NCI-H524 (cell line): ENCODE measurements around the gene CEMIP.
A peak's percentile ranks its signal among the peaks of the same experiment; 100 is the strongest.

Source experiments
- DNase-seq, 2 experiments: peaks; one replicate each; lab custom pipeline; 2025; lab: John Stamatoyannopoulos, UW

The CEMIP gene

GRCh38 chr15:80822676-80823075 is 43.5 kb downstream of the CEMIP start:
- peak; percentile 95 to 98 for DNase-seq

GRCh38 chr15:80823120-80823519 is 44.0 kb downstream of the CEMIP start:
- DNase-seq, result no peak

- DNase-seq, result peak in 1 of 2 experiments; percentile 28
Measured at GRCh38 chr15:80823995-80824394, 44.8 kb downstream of the CEMIP start.

GRCh38 chr15:80825361-80826030 is 46.3 kb downstream of the CEMIP start:
- DNase-seq, result no peak

- DNase-seq, result peak; percentile 48 to 83
Measured at GRCh38 chr15:80828796-80829195, 49.6 kb downstream of the CEMIP start.

- DNase-seq, result no peak
Measured at GRCh38 chr15:80830677-80831076, 51.5 kb downstream of the CEMIP start.

- no peak for DNase-seq
Measured at GRCh38 chr15:80831192-80831591, 52.0 kb downstream of the CEMIP start.

- DNase-seq, result no peak
Measured at GRCh38 chr15:80831606-80832224, 52.5 kb downstream of the CEMIP start.

- DNase-seq, result peak in 1 of 2 experiments; percentile 43
Measured at GRCh38 chr15:80832686-80833085, 53.5 kb downstream of the CEMIP start.

- DNase-seq, result no peak
Measured at GRCh38 chr15:80834402-80834801, 55.2 kb downstream of the CEMIP start.

GRCh38 chr15:80834906-80835305 is 55.7 kb downstream of the CEMIP start:
- DNase-seq, result no peak

- DNase-seq, result peak in 1 of 2 experiments; percentile 15
Measured at GRCh38 chr15:80835336-80835735, 56.2 kb downstream of the CEMIP start.

- no peak for DNase-seq
Measured at GRCh38 chr15:80836223-80836622, 57.1 kb downstream of the CEMIP start.

- peak; percentile 76 to 87 for DNase-seq
Measured at GRCh38 chr15:80837006-80837405, 57.8 kb downstream of the CEMIP start.

GRCh38 chr15:80838012-80838411 is 58.8 kb downstream of the CEMIP start:
- no peak for DNase-seq

- no peak for DNase-seq
Measured at GRCh38 chr15:80838666-80839065, 59.5 kb downstream of the CEMIP start.

GRCh38 chr15:80839764-80840130 is 60.6 kb downstream of the CEMIP start:
- no peak for DNase-seq

GRCh38 chr15:80840182-80841130 is 61.3 kb downstream of the CEMIP start:
- DNase-seq, result no peak

GRCh38 chr15:80841541-80841940 is 62.4 kb downstream of the CEMIP start:
- DNase-seq, result no peak

- no peak for DNase-seq
Measured at GRCh38 chr15:80844011-80844732, 65.0 kb downstream of the CEMIP start.

GRCh38 chr15:80846031-80846815 is 67.1 kb downstream of the CEMIP start:
- DNase-seq, result no peak
